GM18870 (cell line): ENCODE results near the gene CTNNBIP1.

ENCODE experiments used
- ATAC-seq: cut with Tn5 transposase; IDR thresholded peaks from one replicate; pipeline ENCODE4 v1.9.1; 2021; ENCODE audit warnings: moderate library complexity; ENCODE audit not compliant: unreplicated experiment

Gene CTNNBIP1

DNA sequence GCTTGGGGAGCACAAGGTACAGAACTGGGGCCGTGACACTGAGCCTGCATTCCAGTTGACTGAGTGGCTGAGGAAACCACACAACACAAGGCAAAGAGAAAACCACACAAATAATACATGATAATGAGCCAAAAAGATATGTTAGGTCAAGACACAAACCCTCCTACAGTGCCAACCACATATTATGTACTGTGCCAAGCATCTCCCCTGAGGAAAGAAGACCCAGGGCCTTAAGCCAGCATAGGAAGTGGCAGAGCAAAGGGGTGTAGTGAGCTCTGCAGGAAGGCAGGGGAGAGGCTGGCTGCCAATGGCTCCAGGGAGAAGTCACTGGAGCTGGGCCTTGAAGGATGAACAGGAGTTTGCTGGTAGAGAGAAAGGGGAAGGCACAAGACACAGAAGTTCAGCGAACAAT lies 28.2 kb downstream of the CTNNBIP1 start:
- ATAC-seq = no peak

DNA sequence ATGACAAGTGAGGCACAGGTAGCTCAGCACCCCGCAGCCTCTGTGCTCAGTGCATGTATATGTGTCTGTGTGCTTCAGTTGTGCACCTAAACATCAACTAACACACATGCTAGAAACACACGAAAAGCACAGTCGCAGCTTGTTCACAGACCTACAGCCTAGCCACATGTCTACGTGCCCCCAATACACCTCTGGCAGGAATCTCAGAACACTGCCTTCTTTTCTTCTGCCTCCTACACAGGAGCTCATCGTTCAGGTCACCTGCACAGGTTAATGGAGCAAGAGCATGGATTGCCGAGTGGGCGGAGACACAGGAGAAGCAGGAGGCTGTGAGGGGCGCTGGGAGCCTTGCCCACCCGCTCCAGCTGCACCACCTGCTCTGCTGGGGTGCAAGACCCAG lies 31.7 kb downstream of the CTNNBIP1 start:
- ATAC-seq = no peak

GRCh38 chr1:9877962-9878361 lies 32.1 kb downstream of the CTNNBIP1 start:
- ATAC-seq = no peak

DNA sequence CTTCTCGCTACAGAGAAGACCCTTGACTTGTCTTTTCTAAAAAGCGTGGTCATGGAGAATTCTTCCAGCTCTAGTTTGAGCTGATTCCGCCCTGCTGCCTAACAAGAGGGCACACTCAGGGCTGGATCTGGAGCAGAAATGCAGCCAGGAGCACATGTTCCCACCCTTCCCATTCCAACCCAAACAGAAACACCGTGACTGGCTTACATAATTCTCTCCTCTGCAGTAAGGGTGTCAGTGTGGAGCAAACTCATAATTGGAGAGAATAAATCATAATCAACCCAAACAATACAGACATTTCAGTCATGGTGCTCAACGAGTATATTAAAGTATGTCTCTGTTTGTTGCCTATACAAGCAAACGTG lies 34.5 kb downstream of the CTNNBIP1 start:
- no peak for ATAC-seq

GRCh38 chr1:9874959-9875635 lies 35.0 kb downstream of the CTNNBIP1 start:
- ATAC-seq = no peak

DNA sequence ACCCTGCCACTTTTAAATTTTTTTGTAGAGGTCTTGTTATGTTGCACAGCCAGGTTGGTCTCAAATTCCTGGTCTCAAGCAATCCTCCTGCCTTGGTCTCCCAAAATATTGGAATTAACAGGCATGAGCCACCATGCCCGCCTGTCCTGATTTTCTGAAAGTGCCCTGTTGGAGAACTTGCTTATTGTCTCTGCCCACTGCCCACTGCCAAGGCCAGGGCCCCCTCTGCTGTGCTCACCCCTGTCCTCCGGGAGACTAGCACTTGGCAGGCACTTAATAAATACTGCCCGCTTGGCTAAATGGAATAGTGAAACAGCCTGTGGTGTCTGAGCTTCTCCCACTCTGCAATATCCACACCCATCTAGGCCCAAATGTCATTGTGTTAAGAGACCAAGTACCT lies 35.7 kb downstream of the CTNNBIP1 start:
- no peak for ATAC-seq

DNA sequence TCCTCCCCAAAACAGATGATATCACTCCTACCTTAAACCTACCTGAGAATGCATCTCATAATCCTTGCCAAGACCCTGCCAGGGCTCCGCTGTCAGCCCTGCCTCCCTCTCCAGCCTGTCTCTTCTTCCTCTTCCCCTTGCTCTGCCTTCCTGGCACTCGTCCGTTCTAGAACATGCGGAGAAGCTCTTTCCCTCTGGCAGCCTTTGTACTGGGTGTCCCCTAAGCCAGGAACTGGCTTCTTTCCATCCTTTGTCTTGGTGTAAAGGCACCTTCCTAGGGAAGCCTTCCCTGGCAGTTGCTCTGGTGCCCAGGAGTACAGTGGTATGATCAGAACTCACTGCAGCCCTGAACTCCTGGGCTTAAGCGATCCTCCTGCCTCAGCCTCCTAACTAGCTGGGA lies 36.1 kb downstream of the CTNNBIP1 start:
- no peak for ATAC-seq

- no peak for ATAC-seq
Measured at GRCh38 chr1:9873385-9873784, 36.7 kb downstream of the CTNNBIP1 start.

DNA sequence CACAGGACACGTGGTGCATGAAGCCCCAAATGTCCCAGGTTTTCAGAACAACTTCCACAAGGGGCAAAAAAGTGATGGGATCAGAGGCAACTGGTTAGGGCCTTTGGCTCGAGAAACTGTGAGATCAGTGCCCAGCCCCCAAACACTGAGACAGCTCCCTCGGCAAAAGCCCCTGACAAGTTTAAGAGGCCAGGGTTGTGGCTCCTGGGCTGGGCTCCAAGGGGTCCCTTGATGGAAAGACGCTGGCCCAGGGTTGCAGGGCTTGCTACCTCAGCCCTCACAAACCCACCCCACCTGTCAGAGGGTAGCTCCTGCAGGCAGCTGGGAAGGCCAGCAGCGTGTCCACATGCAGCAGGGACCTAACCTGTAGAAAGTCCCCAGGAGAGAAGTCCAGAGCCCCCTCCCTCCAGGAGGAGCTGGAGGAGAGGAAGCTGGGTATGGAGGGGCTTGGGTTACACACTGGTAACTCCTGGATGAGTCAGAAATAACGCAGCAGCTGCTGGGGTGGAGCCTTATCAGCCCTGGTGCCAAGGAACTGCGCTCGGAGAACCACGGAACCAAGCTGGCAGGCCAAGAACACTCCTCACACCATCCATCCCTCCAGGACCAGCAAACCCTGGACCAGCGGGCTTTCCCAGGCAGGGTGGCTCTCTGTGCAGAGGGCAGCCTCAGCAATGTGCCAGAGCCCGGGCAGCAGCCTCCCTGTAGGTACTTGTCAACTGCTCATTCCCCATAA lies 37.5 kb downstream of the CTNNBIP1 start:
- ATAC-seq = no peak

- no peak for ATAC-seq
Measured at GRCh38 chr1:9871707-9872425, 38.2 kb downstream of the CTNNBIP1 start.

DNA sequence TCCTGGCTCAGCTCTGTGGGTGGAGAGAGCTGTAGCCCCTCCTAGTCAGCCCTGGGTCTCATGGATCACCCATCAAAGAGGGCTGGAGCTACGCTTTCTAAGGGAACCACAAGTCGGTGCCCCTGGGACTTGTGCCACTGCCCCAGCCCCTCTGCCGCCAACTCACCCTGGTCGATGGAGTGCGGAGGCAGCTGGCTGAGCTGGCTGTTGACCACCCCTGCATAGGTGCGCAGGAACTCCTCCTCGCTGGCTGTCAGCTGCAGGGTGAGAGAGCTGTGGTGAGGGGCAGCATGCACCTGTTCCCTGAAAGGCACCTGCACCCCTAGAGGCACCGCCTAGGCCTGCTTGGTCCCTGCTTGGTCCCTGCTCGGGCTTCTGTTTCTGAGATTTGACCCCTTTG lies 39.0 kb downstream of the CTNNBIP1 start:
- no peak for ATAC-seq

DNA sequence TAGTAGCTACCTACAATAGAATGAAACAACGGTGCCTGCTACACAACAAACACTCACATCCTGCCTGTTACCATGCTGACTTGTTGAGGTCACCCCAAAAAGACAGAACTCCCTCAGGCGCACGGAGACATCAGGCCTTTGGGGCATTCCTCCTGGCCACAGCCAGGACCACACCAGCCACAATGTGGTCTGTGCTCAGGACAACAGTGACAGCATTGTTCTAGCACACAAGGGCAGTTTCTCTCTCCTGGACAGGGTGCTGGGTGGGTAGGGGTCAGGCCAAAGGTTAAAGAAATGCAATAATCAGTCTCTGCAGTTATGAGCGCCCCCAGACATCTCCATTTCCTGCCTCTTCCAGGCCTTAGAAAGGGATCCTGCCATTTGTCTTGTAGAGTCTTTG lies 39.5 kb downstream of the CTNNBIP1 start:
- ATAC-seq = no peak

GRCh38 chr1:9869831-9870251 lies 40.2 kb downstream of the CTNNBIP1 start:
- no peak for ATAC-seq

DNA sequence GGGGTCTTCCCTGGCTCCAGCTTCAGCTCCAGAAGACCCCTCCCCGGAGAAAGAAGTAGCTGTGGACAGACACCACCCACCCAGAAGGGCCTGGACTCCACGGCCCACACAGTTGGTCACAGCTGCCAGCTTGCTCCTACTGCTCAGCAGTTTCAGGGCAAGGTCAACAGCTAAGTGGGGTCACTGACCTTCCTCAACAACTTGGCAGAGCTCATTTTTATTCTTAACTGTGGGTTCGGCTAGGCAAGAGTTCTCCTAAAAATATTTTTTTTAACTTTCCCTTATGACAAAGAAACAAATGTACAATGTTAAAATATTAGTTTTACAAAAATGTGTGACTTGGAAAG lies 41.9 kb downstream of the CTNNBIP1 start:
- no peak for ATAC-seq

DNA sequence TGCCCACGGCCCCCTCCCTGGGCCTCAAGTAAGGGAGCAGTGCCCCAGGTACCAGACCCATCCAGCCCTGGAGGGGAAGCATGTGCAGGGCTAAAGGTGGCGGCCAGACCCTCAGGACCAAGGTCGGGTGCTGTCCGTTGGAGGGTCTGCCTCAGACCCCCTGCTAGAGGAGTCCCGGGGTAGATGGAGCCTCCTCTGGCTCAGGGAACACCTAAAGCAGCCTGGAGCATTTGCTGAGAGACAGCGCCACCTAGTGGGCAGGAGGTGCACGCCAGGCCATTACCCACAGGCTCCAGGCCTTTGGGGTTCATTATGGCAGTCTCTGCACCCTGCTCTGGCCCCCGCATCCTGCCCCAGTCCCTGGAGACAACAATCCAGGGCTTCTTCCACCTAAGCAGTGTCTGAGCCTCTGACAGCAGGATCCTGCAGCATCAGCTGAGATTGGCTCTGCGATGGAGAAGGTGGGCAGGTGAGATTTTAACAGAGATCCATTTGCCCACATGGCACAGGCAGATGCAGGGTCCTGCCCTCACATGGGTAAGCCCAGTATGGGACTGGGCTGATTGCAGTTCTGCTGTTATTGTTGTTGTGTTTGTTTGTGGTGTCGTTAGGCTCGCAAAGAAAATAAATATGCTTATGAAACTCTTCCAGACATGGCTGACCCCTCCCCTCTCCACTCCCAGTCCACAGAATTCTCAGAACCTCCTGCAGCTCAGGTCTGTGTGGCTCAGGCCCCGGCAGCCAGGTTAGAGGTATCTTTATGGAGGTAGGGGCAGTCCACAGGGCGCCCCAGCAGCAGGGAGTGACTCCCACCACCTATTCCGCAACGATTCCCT lies 42.4 kb downstream of the CTNNBIP1 start:
- ATAC-seq = no peak

DNA sequence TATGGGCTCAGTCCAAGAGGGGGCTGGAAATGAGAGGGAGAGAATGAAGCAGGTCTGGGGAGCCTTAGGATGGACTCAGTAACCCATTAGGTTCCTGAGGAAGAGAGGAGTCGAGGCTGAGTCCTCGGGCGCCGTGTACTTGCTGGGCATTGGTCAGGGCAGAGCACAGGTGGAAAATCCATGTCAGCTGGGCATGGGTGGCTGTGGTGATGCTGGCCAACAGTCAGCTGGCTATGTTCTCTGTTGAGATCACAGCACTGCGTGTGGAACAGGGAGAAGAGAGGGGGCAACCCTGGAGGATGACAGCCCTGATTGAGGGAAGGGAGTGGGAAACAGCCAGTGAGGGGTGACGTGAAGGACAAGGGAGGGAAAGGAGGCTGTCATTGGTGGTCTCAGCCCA lies 43.2 kb downstream of the CTNNBIP1 start:
- no peak for ATAC-seq

DNA sequence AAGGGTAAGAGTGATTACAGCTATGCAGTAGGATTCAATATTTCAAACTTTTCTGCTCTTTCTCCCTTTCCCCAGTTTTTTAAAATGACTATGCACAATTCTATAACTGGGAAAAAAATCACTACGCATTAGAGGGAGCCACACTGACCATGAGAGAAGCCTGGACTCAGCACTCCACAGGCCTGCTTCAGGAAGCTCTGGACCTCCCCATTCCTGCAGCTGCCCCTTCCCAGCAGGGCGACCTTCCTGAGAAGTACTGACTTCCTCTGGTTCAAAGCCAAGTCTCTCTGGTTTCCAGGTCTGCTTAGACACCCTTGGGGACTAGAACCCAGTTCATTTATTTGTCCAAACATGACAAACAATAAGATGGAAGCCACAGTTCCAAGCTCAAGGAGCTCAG lies 44.3 kb downstream of the CTNNBIP1 start:
- no peak for ATAC-seq

DNA sequence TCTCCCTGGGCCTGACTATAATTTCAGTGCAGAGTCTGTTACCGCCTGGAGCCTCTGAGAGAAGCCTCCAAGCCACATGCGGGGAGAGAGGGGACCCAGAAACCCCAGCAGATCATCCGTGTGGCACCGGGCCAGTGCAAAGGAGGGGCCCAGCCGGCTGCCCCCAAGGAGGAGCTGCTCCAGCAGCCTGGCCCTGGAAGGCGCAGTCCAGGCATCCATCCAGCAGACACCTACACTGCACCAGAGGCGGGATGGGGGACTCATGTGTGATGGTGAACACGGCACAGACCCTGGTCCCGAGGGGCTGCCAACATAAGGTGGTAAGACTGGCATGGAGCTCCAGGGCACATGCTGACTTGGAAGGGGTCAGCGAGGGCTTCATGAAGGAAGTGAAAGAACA lies 46.7 kb downstream of the CTNNBIP1 start:
- ATAC-seq = no peak

DNA sequence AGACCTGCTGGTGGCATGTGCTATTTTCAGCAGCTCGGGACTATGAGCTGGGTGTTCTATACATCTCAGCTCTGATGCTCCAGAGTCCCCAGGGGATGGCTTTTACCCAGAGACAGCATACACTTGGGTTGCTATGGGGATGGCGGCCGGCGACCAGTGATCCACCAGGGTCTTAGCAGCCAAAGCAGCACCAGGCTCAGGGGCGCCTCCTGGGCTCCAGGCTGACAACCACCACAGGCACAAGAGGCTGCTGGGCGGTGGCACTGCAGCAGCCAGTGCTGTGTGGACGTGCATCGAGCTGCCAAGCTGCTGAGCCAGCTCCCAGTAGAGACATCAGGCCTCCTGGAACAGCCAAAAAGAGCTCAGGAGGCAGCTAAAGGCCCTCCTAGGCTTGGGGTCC lies 48.7 kb downstream of the CTNNBIP1 start:
- ATAC-seq = no peak

DNA sequence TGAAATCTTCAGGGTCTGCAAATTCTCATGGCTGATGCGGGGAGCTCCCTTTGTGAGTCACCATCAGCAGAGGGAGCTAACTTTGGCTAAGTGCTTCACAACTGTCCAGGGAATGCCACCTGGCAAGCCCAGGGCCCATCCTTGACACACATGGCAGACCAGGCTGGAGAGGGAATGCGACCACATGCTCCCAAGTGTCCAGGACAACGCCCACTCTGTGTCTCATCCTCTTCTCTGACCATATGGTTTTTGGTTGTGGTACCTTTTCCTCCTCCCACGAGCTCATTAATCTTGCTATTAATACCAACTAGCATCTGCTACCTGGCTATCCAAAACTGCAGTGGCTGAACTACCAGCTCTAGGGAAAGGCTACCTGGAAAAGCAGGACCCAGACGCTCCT lies 49.2 kb downstream of the CTNNBIP1 start:
- no peak for ATAC-seq

GRCh38 chr1:9859281-9860014 lies 50.6 kb downstream of the CTNNBIP1 start:
- no peak for ATAC-seq
